PC-3 (cell line): Measurements from ENCODE around the gene OLFM2. TPM values are rescaled to one million over a fixed set of nuclear protein-coding genes. Genes with fewer than 3 reads are reported as not detected.

Source experiments
- ATAC-seq: fragments of 200-7000 bp; cut with Tn5 transposase; 2 replicates; pipeline ENCODE4 v1.9.1; 2020; ENCODE audit warnings: mild to moderate bottlenecking, moderate library complexity
- BruUV-seq: library from RNA; stranded (reverse); fragments of 400-500 nt; replicated peaks from 2 replicates; lab custom pipeline; 2021; lab: Mats Ljungman, UMichigan
- CTCF ChIA-PET: fragments of 300-600 bp; sonication (Branson Sonifier 250); formaldehyde crosslinking; loops from one replicate; lab custom pipeline; 2022; ENCODE audit warnings: antibody characterized with exemption; lab: Charles Lee
- POLR2A ChIA-PET: fragments of 300-600 bp; sonication (Branson Sonifier 250); formaldehyde crosslinking; loops from one replicate; lab custom pipeline; 2022; ENCODE audit warnings: antibody characterized with exemption; ENCODE audit not compliant: unreplicated experiment; lab: Charles Lee
- DNase-seq: peaks from one replicate; pipeline ENCODE4 v3.0.0-alpha.2; 2015
- H2AFZ ChIP-seq: fragments of 300-600 bp; sonication (generic); 2 replicates; pipeline ENCODE4 v1.6.0; 2016; ENCODE audit warnings: antibody characterized with exemption, low read length
- H3F3A ChIP-seq: fragments of 300-600 bp; sonication (generic); one replicate; pipeline ENCODE4 v1.6.0; 2017; ENCODE audit warnings: antibody characterized with exemption, low read length, control low read depth, mild to moderate bottlenecking; ENCODE audit not compliant: unreplicated experiment
- H3K27ac ChIP-seq: fragments of 300-600 bp; sonication (generic); 2 replicates; pipeline ENCODE4 v1.5.1; 2016; ENCODE audit warnings: mild to moderate bottlenecking, low read length
- H3K27me3 ChIP-seq: fragments of 300-600 bp; sonication (generic); 2 replicates; pipeline ENCODE4 v1.6.1; 2016; ENCODE audit warnings: low read length, mixed read lengths
- H3K36me3 ChIP-seq: fragments of 300-600 bp; sonication (generic); 2 replicates; pipeline ENCODE4 v1.6.1; 2016; ENCODE audit warnings: low read depth, mixed run types, low read length, mixed read lengths
- H3K4me1 ChIP-seq: fragments of 300-600 bp; sonication (generic); 2 replicates; pipeline ENCODE4 v1.5.1; 2016; ENCODE audit warnings: low read length; ENCODE audit not compliant: insufficient read depth
- H3K4me2 ChIP-seq: fragments of 300-600 bp; sonication (generic); 2 replicates; pipeline ENCODE4 v1.6.0; 2016; ENCODE audit warnings: low read length
- H3K4me3 ChIP-seq: fragments of 300-600 bp; sonication (generic); 2 replicates; pipeline ENCODE4 v1.5.1; 2016; ENCODE audit warnings: mild to moderate bottlenecking, low read length, mixed read lengths
- H3K79me2 ChIP-seq: fragments of 300-600 bp; sonication (generic); 2 replicates; pipeline ENCODE4 v1.6.1; 2017; ENCODE audit warnings: low read length, mixed read lengths
- H3K9ac ChIP-seq: fragments of 300-600 bp; sonication (generic); 2 replicates; pipeline ENCODE4 v1.6.0; 2016; ENCODE audit warnings: mild to moderate bottlenecking, low read length
- H3K9me2 ChIP-seq: fragments of 300-600 bp; sonication (generic); replicated peaks from 2 replicates; pipeline ENCODE4 v1.6.1; 2016; ENCODE audit warnings: mixed run types, low read length, mixed read lengths
- H3K9me3 ChIP-seq: fragments of 300-600 bp; sonication (generic); 2 replicates; pipeline ENCODE4 v1.6.1; 2016; ENCODE audit warnings: low read length, mixed read lengths
- H4K20me1 ChIP-seq: fragments of 300-600 bp; sonication (generic); 2 replicates; pipeline ENCODE4 v1.6.1; 2016; ENCODE audit warnings: low read length, mixed read lengths
- EZH2 ChIP-seq: fragments of 300-600 bp; sonication (generic); IDR thresholded peaks from one replicate; pipeline ENCODE4 v1.6.1; 2017; ENCODE audit warnings: antibody characterized with exemption, mild to moderate bottlenecking, low read length; ENCODE audit not compliant: unreplicated experiment
- EZH2phosphoT487 ChIP-seq: fragments of 300-600 bp; sonication (generic); IDR thresholded peaks from 2 replicates; pipeline ENCODE4 v1.6.1; 2018; ENCODE audit warnings: mild to moderate bottlenecking, antibody characterized with exemption, low read length, borderline replicate concordance
- intact Hi-C: fragments of 100-400 bp; cut with micrococcal nuclease; formaldehyde crosslinking; loops from 2 replicates; pipeline ENCODE4 v1.9.0; 2023
- total RNA-seq: library from RNA; depleted of rRNA; stranded (reverse); fragments of >200 nt; gene quantifications from 2 replicates; pipeline ENCODE4 v1.2.3, GENCODE V29; 2014
- TF ChIP-seq, protein P1 (sequence below): fragments of 300-600 bp; sonication (generic); conservative IDR thresholded peaks from 2 replicates; pipeline ENCODE4 v1.5.1; 2017; ENCODE audit warnings: antibody characterized with exemption, low read depth, mild to moderate bottlenecking, low read length

OLFM2 gene
- total RNA-seq, 1 experiment from 2014 or later, result 1.6 TPM

GRCh38 chr19:9966448-9966847, 30.1 kb upstream of the OLFM2 start:
- Histone ChIP-seq H2AFZ (no peak overlapping the region), H3K27ac (no peak overlapping the region), H3K4me2 (no peak overlapping the region), H4K20me1 (no peaks in the 10 kb centered on the region), H3K9me2 (no peaks in the 10 kb centered on the region), H3K27me3 (peaks cover 33% of the 10 kb centered on the region), H3K9ac (no peak overlapping the region), H3K4me1 (no peaks in the 10 kb centered on the region), H3K4me3 (no peak overlapping the region), H3F3A (no peaks in the 10 kb centered on the region), H3K36me3 (no peaks in the 10 kb centered on the region), H3K9me3 (no peaks in the 10 kb centered on the region), H3K79me2 (no peaks in the 10 kb centered on the region)
- ChIA-PET CTCF (no interaction called here), POLR2A (no interaction called here)
- DNase-seq (no peak), ATAC-seq (no peak)
- no TSS peak for BruUV-seq
- TF ChIP-seq, protein P1, sequence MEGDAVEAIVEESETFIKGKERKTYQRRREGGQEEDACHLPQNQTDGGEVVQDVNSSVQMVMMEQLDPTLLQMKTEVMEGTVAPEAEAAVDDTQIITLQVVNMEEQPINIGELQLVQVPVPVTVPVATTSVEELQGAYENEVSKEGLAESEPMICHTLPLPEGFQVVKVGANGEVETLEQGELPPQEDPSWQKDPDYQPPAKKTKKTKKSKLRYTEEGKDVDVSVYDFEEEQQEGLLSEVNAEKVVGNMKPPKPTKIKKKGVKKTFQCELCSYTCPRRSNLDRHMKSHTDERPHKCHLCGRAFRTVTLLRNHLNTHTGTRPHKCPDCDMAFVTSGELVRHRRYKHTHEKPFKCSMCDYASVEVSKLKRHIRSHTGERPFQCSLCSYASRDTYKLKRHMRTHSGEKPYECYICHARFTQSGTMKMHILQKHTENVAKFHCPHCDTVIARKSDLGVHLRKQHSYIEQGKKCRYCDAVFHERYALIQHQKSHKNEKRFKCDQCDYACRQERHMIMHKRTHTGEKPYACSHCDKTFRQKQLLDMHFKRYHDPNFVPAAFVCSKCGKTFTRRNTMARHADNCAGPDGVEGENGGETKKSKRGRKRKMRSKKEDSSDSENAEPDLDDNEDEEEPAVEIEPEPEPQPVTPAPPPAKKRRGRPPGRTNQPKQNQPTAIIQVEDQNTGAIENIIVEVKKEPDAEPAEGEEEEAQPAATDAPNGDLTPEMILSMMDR, result no peak
- TF ChIP-seq EZH2phosphoT487 (no peak), EZH2 (no peak)
- intact Hi-C loops, result no loop called here

GRCh38 chr19:9966024-9966423, 29.7 kb upstream of the OLFM2 start:
- no TSS peak for BruUV-seq
- no peak overlapping the region for H3K27ac ChIP-seq
- no peak overlapping the region for H3K4me3 ChIP-seq
- H3K4me1 ChIP-seq, result no peaks in the 10 kb centered on the region
- H4K20me1 ChIP-seq, result no peaks in the 10 kb centered on the region
- ChIA-PET POLR2A (no interaction called here), CTCF (no interaction called here)
- H3K79me2 ChIP-seq, result no peaks in the 10 kb centered on the region
- ATAC-seq, result no peak
- no peaks in the 10 kb centered on the region for H3K36me3 ChIP-seq
- no peaks in the 10 kb centered on the region for H3F3A ChIP-seq
- peaks cover 33% of the 10 kb centered on the region for H3K27me3 ChIP-seq
- H2AFZ ChIP-seq, result no peak overlapping the region
- H3K9me2 ChIP-seq, result no peaks in the 10 kb centered on the region
- no peak overlapping the region for H3K4me2 ChIP-seq
- H3K9ac ChIP-seq, result no peak overlapping the region
- H3K9me3 ChIP-seq, result no peaks in the 10 kb centered on the region
- DNase-seq, result no peak
- TF ChIP-seq, protein P1, result no peak
- no peak for TF ChIP-seq EZH2phosphoT487
- TF ChIP-seq EZH2, result no peak
- intact Hi-C loops, result no loop called here

DNA sequence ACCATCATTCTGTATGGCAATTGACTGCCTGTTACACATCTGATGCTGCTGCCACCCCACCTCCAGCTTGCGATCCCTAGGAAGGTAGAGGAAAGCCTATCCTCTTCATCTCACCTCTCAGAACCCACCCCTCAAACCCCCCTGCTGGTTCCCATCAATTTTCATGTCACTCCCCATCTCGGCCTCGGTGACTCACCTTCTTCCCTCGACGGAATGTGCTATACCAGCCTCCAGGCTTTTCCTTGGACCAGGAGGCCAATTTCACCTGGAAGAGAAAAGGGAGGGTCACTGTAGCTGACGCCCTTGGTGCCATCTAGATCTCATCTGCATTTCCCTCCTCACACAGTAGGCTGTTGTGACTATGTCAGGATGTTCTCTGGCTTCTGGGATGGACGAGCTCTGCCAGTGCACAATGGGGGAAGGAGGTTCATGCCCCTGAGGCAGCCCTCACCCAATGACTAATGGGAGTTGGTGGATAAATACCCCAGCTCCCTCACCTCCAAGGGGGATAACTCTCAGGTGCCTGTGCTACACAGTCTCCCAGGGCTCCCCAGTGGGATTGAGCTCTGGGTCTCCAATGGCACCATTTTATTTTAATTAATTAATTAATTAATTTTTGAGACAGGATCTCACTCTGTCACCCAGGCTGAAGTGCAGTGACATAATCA, 26.4 kb upstream of the OLFM2 start:
- H3F3A ChIP-seq, result no peaks in the 10 kb centered on the region
- intact Hi-C loops, result no loop called here
- no peak for ATAC-seq
- ChIA-PET POLR2A (no interaction called here), CTCF (no interaction called here)
- no peak overlapping the region for H3K4me3 ChIP-seq
- H3K4me2 ChIP-seq, result no peak overlapping the region
- no peaks in the 10 kb centered on the region for H3K9me3 ChIP-seq
- H2AFZ ChIP-seq, result no peak overlapping the region
- H3K9me2 ChIP-seq, result no peaks in the 10 kb centered on the region
- no peaks in the 10 kb centered on the region for H3K36me3 ChIP-seq
- peaks cover 25% of the 10 kb centered on the region for H3K27me3 ChIP-seq
- no TSS peak for BruUV-seq
- no peak overlapping the region for H3K9ac ChIP-seq
- no peaks in the 10 kb centered on the region for H4K20me1 ChIP-seq
- no peak overlapping the region for H3K27ac ChIP-seq
- TF ChIP-seq EZH2, result no peak
- no peak for TF ChIP-seq EZH2phosphoT487
- TF ChIP-seq, protein P1, result no peak
- H3K4me1 ChIP-seq, result no peaks in the 10 kb centered on the region
- no peaks in the 10 kb centered on the region for H3K79me2 ChIP-seq
- no peak for DNase-seq
